ENCODE data around the gene SPTLC3.

DNA sequence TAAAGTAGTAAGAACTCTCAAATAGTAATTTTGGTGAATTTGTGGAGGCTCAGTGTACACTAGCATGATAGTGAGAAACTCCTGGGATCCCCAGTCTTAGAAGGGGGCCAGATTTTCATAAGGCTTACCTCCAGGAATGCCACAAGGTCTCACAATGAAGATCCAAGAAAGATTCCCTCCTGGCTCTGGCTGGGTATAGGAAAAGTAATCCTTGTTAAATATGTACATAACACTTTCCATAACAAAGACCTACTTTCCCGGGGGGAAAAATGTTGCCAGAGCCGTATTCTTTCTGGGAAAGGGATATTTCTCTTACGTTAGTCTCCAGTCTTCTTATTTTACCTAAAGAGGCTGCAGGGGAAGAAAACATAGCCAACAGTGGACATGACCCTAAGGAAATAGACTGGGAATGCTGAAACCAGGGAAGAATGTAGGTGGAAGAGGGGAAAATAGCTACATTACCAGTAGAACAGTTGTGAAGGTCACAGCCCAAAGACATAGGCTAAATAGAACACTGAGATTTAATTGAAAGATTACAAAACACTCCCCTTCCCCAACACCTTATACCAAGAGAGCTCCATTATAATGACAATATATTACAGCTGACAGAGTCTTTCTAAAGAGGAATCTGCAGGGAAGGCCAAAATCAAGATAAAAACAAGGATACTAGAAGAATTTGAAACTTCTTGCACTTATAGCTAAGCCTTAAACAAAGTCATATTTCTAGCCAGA is 177.4 kb downstream of the SPTLC3 start:
- no peak for TF ChIP-seq POLR2A (IDR thresholded peaks at IDR 0.05)
- no peak for TF ChIP-seq EP300 (IDR thresholded peaks at IDR 0.05)
- TF ChIP-seq, protein P1, sequence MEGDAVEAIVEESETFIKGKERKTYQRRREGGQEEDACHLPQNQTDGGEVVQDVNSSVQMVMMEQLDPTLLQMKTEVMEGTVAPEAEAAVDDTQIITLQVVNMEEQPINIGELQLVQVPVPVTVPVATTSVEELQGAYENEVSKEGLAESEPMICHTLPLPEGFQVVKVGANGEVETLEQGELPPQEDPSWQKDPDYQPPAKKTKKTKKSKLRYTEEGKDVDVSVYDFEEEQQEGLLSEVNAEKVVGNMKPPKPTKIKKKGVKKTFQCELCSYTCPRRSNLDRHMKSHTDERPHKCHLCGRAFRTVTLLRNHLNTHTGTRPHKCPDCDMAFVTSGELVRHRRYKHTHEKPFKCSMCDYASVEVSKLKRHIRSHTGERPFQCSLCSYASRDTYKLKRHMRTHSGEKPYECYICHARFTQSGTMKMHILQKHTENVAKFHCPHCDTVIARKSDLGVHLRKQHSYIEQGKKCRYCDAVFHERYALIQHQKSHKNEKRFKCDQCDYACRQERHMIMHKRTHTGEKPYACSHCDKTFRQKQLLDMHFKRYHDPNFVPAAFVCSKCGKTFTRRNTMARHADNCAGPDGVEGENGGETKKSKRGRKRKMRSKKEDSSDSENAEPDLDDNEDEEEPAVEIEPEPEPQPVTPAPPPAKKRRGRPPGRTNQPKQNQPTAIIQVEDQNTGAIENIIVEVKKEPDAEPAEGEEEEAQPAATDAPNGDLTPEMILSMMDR (IDR thresholded peaks at IDR 0.05) = no peak
